A549 (cell line): ENCODE measurements around the gene NNT. TPM values are rescaled to one million over a fixed set of nuclear protein-coding genes. Genes with fewer than 3 reads are reported as not detected.

ENCODE experiments used
- ATAC-seq, 2 experiments: fragments of 200-7000 bp in 1 of 2; fragments of >200 bp in 1 of 2; cut with Nextera tagmentation in 1 of 2; cut with Tn5 transposase in 1 of 2; 3 replicates each; pipeline versions ENCODE4 v1.8.0 to v1.9.1; 2018 to 2020; ENCODE audit warnings: mild to moderate bottlenecking in 1 of 2, moderate library complexity in 1 of 2
- CTCF ChIA-PET: fragments of 300-600 bp; sonication (Branson Sonifier 250); formaldehyde crosslinking; extraction: SDS; loops from one replicate; lab custom pipeline; 2021; ENCODE audit warnings: antibody characterized with exemption, inconsistent platforms; lab: Yijun Ruan, JAX
- POLR2A ChIA-PET: fragments of 350-600 bp; formaldehyde crosslinking; extraction: SDS; loops from one replicate; lab custom pipeline; 2021; ENCODE audit warnings: antibody characterized with exemption, inconsistent platforms; lab: Yijun Ruan, JAX
- DNase-seq, 2 experiments: peaks; one replicate each; pipeline versions ENCODE4 v3.0.0 to v3.0.0-alpha.2; 2011 to 2016; ENCODE audit warnings: low read depth in 1 of 2, low spot score in 1 of 2
- FAIRE-seq: peaks from 2 replicates; lab custom pipeline; 2011; peaks lifted over from hg19 to GRCh38; lab: Jason Lieb, UNC
- H3K27ac ChIP-seq, 2 experiments: fragments of >200 bp; sonication (Bioruptor Twin); formaldehyde crosslinking; 3 replicates each; pipeline ENCODE4 v1.5.1; 2016 to 2017
- H3K4me1 ChIP-seq: fragments of >200 bp; sonication (Bioruptor Twin); formaldehyde crosslinking; 3 replicates; pipeline ENCODE4 v1.6.1; 2016
- H3K4me2 ChIP-seq: fragments of >200 bp; sonication (Bioruptor Twin); formaldehyde crosslinking; 3 replicates; pipeline ENCODE4 v1.6.1; 2016
- H3K4me3 ChIP-seq: fragments of >200 bp; sonication (Bioruptor Twin); formaldehyde crosslinking; 3 replicates; pipeline ENCODE4 v1.5.1; 2016
- H3K9me3 ChIP-seq: fragments of >200 bp; sonication (Bioruptor Twin); formaldehyde crosslinking; 3 replicates; pipeline ENCODE4 v1.6.1; 2016
- BCL3 ChIP-seq: fragments of >200 bp; sonication (Bioruptor Twin); formaldehyde crosslinking; IDR thresholded peaks from 3 replicates; pipeline ENCODE4 v1.6.1; 2016
- CBX8 ChIP-seq: fragments of 200-600 bp; sonication (generic); IDR thresholded peaks from 2 replicates; pipeline ENCODE4 v1.6.1; 2016
- CEBPB ChIP-seq, 2 experiments: fragments of >200 bp in 1 of 2; sonication (Bioruptor Twin) in 1 of 2; formaldehyde crosslinking in 1 of 2; IDR thresholded peaks; 2 replicates each; pipeline ENCODE4 v1.6.1; 2012 to 2016
- CHD2 ChIP-seq: fragments of 150-350 bp; IDR thresholded peaks from 2 replicates; pipeline ENCODE4 v1.6.1; 2014; ENCODE audit warnings: low read length; ENCODE audit not compliant: partially characterized antibody
- CHD4 ChIP-seq: fragments of 200-600 bp; sonication (generic); IDR thresholded peaks from 2 replicates; pipeline ENCODE4 v1.6.1; 2016; ENCODE audit warnings: antibody characterized with exemption, mild to moderate bottlenecking, borderline replicate concordance
- CTCF ChIP-seq: fragments of >200 bp; sonication (Bioruptor Twin); formaldehyde crosslinking; IDR thresholded peaks from 3 replicates; pipeline ENCODE4 v1.5.1; 2016
- EHMT2 ChIP-seq: fragments of 200-600 bp; sonication (generic); IDR thresholded peaks from 2 replicates; pipeline ENCODE4 v1.6.1; 2016; ENCODE audit warnings: antibody characterized with exemption, low read depth, mild to moderate bottlenecking, moderate library complexity
- FOSB ChIP-seq: fragments of 250-450 bp; sonication (Bioruptor Pico); IDR thresholded peaks from 2 replicates; pipeline ENCODE4 v1.5.0; 2020; ENCODE audit warnings: mild to moderate bottlenecking, moderate library complexity
- FOXS1 ChIP-seq: fragments of 250-450 bp; sonication (Bioruptor Pico); IDR thresholded peaks from 2 replicates; pipeline ENCODE4 v1.5.0; 2020; ENCODE audit warnings: mild to moderate bottlenecking, moderate library complexity
- HOXB5 ChIP-seq: fragments of 250-450 bp; sonication (Bioruptor Pico); IDR thresholded peaks from 2 replicates; pipeline ENCODE4 v1.5.0; 2020; ENCODE audit warnings: mild to moderate bottlenecking, moderate library complexity
- KDM5A ChIP-seq: fragments of 200-600 bp; sonication (generic); IDR thresholded peaks from 2 replicates; pipeline ENCODE4 v1.6.1; 2016; ENCODE audit warnings: antibody characterized with exemption, mild to moderate bottlenecking
- MAFK ChIP-seq: fragments of 450-650 bp; IDR thresholded peaks from 2 replicates; pipeline ENCODE4 v1.6.1; 2014; ENCODE audit not compliant: partially characterized antibody
- NPAS2 ChIP-seq: fragments of 250-450 bp; sonication (Bioruptor Pico); IDR thresholded peaks from 2 replicates; pipeline ENCODE4 v1.8.0; 2022; ENCODE audit warnings: mild to moderate bottlenecking, moderate library complexity, borderline replicate concordance
- RAD21 ChIP-seq, 2 experiments: fragments of >200 bp in 1 of 2; sonication (Bioruptor Twin) in 1 of 2; formaldehyde crosslinking in 1 of 2; IDR thresholded peaks in 1 of 2; conservative IDR thresholded peaks in 1 of 2; 2 replicates in 1 of 2; 3 replicates in 1 of 2; pipeline ENCODE4 v1.6.1; 2012 to 2018; ENCODE audit warnings: inconsistent platforms in 1 of 2
- RARB ChIP-seq: fragments of 250-450 bp; sonication (Bioruptor Pico); IDR thresholded peaks from 2 replicates; pipeline ENCODE4 v1.8.0; 2021; ENCODE audit warnings: mild to moderate bottlenecking, moderate library complexity
- RCOR1 ChIP-seq: fragments of 150-350 bp; IDR thresholded peaks from 2 replicates; pipeline ENCODE4 v1.6.1; 2014; ENCODE audit warnings: antibody characterized with exemption, low read length, low read depth
- TFCP2L1 ChIP-seq: fragments of 250-450 bp; sonication (Bioruptor Pico); IDR thresholded peaks from 2 replicates; pipeline ENCODE4 v1.5.0; 2021; ENCODE audit warnings: mild to moderate bottlenecking
- TP53 ChIP-seq: fragments of 250-450 bp; sonication (Bioruptor Pico); IDR thresholded peaks from 2 replicates; pipeline ENCODE4 v1.5.0; 2021; ENCODE audit warnings: mild to moderate bottlenecking, moderate library complexity
- ZFP36 ChIP-seq: fragments of 450-650 bp; IDR thresholded peaks from 2 replicates; pipeline ENCODE4 v1.6.1; 2014; ENCODE audit warnings: borderline replicate concordance; ENCODE audit not compliant: partially characterized antibody
- ZNF302 ChIP-seq: fragments of 250-450 bp; sonication (Bioruptor Pico); IDR thresholded peaks from 2 replicates; pipeline ENCODE4 v1.9.0; 2021; ENCODE audit warnings: inconsistent platforms, mild to moderate bottlenecking, moderate library complexity
- WGBS: methylation state at CpG from one replicate; pipeline ENCODE4 v1.1.6; 2017; ENCODE audit errors: missing lambda C conversion rate; 5-methylcytosine and 5-hydroxymethylcytosine counted together
- polyA plus RNA-seq, 4 experiments: library from polyadenylated mRNA; depleted of rRNA in 3 of 4; stranded (reverse); fragments of >200 nt; fragmentation: RNase III in 1 of 4; extraction: RNeasy Plus Mini Kit Qiagen cat#74134 plus additional on column Dnase treatment in 1 of 4; gene quantifications; 2 replicates in 3 of 4; 3 replicates in 1 of 4; pipeline ENCODE4 v1.2.3, GENCODE V29; 2011 to 2017
- TF ChIP-seq, protein P1 (sequence below): fragments of 450-650 bp; IDR thresholded peaks from 2 replicates; pipeline ENCODE4 v1.6.1; 2014; ENCODE audit warnings: antibody characterized with exemption
- TF ChIP-seq, protein P2 (sequence below): fragments of >200 bp; sonication (Bioruptor Twin); formaldehyde crosslinking; IDR thresholded peaks from 2 replicates; pipeline ENCODE4 v1.6.1; 2016

NNT gene
- polyA plus RNA-seq, 2 of the 4 experiments (the other 2 are of a cell fraction) = 15.2 to 35.5 TPM

- no peak for TF ChIP-seq FOSB
- no peak for TF ChIP-seq NPAS2
- TF ChIP-seq KDM5A = no peak
- TF ChIP-seq, protein P1, sequence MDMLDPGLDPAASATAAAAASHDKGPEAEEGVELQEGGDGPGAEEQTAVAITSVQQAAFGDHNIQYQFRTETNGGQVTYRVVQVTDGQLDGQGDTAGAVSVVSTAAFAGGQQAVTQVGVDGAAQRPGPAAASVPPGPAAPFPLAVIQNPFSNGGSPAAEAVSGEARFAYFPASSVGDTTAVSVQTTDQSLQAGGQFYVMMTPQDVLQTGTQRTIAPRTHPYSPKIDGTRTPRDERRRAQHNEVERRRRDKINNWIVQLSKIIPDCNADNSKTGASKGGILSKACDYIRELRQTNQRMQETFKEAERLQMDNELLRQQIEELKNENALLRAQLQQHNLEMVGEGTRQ = no peak
- no peak for TF ChIP-seq TFCP2L1
- TF ChIP-seq RAD21 (conservative IDR thresholded peaks at IDR 0.05 in 1 of 2, IDR thresholded peaks at IDR 0.05 in 1 of 2) = no peak
- no peak for TF ChIP-seq RARB (CRISPR knock-in tag)
- no peak for TF ChIP-seq EHMT2
Measured at GRCh38 chr5:43622074-43622473, 19.1 kb downstream of the NNT start (continued).

GRCh38 chr5:43623048-43623680 lies 20.2 kb downstream of the NNT start:
- DNase-seq (no peak), ATAC-seq (no peak), FAIRE-seq (no peak)
- Histone ChIP-seq H3K4me3 (no peak overlapping the region), H3K9me3 (no peaks in the 10 kb centered on the region), H3K27ac (no peak overlapping the region), H3K4me1 (no peaks in the 10 kb centered on the region), H3K4me2 (no peak overlapping the region)
- POLR2A ChIA-PET = no interaction called here
- 83% methylated on average over 3 of the region's 3 CpGs for WGBS
- TF ChIP-seq MAFK (no peak), TP53 (no peak), FOXS1 (CRISPR knock-in tag) (no peak), HOXB5 (CRISPR knock-in tag) (no peak), ZNF302 (CRISPR knock-in tag) (no peak), RAD21 (conservative IDR thresholded peaks at IDR 0.05 in 1 of 2, IDR thresholded peaks at IDR 0.05 in 1 of 2) (no peak), BCL3 (no peak), CHD4 (no peak), RCOR1 (no peak), CBX8 (no peak), CHD2 (no peak), ZFP36 (no peak)
- TF ChIP-seq, protein P2, sequence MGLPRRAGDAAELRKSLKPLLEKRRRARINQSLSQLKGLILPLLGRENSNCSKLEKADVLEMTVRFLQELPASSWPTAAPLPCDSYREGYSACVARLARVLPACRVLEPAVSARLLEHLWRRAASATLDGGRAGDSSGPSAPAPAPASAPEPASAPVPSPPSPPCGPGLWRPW = no peak
- CTCF ChIA-PET = interaction anchor here (0.9 to 1.2 kb wide), 3 partner anchors 8 to 139 kb away, joined by 3 to 7 read pairs (median 3); no protein-coding TSS in a partner anchor

GRCh38 chr5:43627028-43627427 lies 24.0 kb downstream of the NNT start:
- H3K27ac ChIP-seq = no peak overlapping the region
- ATAC-seq = peak; percentile 96 to 97
- no peak for FAIRE-seq
- no peak for TF ChIP-seq FOSB
- TF ChIP-seq CEBPB (IDR thresholded peaks at IDR 0.05) = peak in 1 of 2 experiments; percentile 78; a peak in 2 of 4 replicates
- peak; percentile 46 for TF ChIP-seq CTCF
- no peaks in the 10 kb centered on the region for H3K4me1 ChIP-seq
- POLR2A ChIA-PET = no interaction called here
- CTCF ChIA-PET = interaction anchor here (0.6 to 1.0 kb wide), 3 partner anchors 20 to 1146 kb away, joined by 3 read pairs; no protein-coding TSS in a partner anchor
- 43% methylated on average over 2 of the region's 2 CpGs for WGBS
- peak; percentile 68 to 81 for DNase-seq
- H3K4me2 ChIP-seq = no peak overlapping the region
- no peak overlapping the region for H3K4me3 ChIP-seq
- H3K9me3 ChIP-seq = no peaks in the 10 kb centered on the region
